Stomach (tissue), 4 donors: Measurements from ENCODE around the gene USP12.

Experiments
- POLR2A ChIP-seq, 4 donors: fragments of 450-650 bp; IDR thresholded peaks; one replicate each; pipeline ENCODE4 v1.6.1; 2016; ENCODE audit warnings: antibody characterized with exemption in 4 of 4, control low read depth in 2 of 4, mild to moderate bottlenecking in 1 of 4, moderate library complexity in 1 of 4
- POLR2AphosphoS5 ChIP-seq, 3 donors: sonication (generic); formaldehyde crosslinking; IDR thresholded peaks; one replicate each; pipeline ENCODE4 v1.6.1; 2016; ENCODE audit warnings: antibody characterized with exemption in 3 of 3

GRCh38 chr13:27022571-27023311, 148.9 kb downstream of the USP12 start:
- TF ChIP-seq POLR2AphosphoS5 (IDR thresholded peaks at IDR 0.05) (peak; percentile 37 to 70 (median 39)), POLR2A (IDR thresholded peaks at IDR 0.05) (no peak)
